HCT116 (cell line): ENCODE results near the gene SYNRG.

ENCODE experiments used
- EGR1 ChIP-seq: IDR thresholded peaks from 2 replicates; pipeline ENCODE4 v1.6.1; 2012; ENCODE audit warnings: low read depth
- SP1 ChIP-seq: IDR thresholded peaks from 2 replicates; pipeline ENCODE4 v1.6.1; 2012; ENCODE audit warnings: low read depth
- YY1 ChIP-seq: IDR thresholded peaks from 2 replicates; pipeline ENCODE4 v1.6.1; 2011; ENCODE audit warnings: low read length, low read depth, moderate library complexity, mild to moderate bottlenecking; ENCODE audit not compliant: insufficient replicate concordance; ENCODE audit errors: extremely low read depth
- TF ChIP-seq, protein P1 (sequence below), 3 experiments: fragments of 200-600 bp in 1 of 3; sonication (generic) in 1 of 3; IDR thresholded peaks in 2 of 3; conservative IDR thresholded peaks in 1 of 3; 2 replicates each; pipeline ENCODE4 v1.5.1; 2012 to 2017; ENCODE audit warnings: low read depth in 2 of 3, low read length in 2 of 3, antibody characterized with exemption in 1 of 3, borderline replicate concordance in 1 of 3, control low read depth in 1 of 3, mild to moderate bottlenecking in 1 of 3, mixed read lengths in 1 of 3, mixed run types in 1 of 3, moderate library complexity in 1 of 3; ENCODE audit not compliant: insufficient read depth in 1 of 3

DNA sequence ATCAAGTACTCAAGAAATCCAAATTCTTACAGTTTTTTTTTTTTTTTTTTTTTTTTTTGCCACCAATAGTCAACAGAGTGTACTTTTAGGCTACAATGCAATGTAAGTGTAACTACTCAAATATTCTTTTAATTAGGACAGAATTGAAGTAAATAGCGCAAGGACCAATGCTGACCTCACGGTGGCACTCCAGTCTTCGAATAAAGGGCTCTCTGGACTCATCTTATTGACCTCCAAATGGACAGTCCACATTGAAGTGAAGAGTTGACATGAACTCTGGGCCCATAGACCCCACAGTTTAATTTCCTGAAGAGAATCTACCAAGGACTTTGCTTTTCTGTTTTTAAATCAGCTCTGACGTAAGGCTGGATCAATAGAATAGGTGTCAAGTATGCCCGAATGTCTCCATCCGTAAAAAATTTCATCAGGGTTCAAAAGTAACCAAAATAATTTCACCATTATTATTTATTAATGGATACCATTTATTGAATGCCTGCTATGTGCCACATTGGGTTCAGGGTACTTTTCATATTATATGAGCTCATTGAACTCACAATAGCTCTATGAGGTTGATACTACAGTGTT, 41.3 kb upstream of the SYNRG start:
- TF ChIP-seq, protein P1, sequence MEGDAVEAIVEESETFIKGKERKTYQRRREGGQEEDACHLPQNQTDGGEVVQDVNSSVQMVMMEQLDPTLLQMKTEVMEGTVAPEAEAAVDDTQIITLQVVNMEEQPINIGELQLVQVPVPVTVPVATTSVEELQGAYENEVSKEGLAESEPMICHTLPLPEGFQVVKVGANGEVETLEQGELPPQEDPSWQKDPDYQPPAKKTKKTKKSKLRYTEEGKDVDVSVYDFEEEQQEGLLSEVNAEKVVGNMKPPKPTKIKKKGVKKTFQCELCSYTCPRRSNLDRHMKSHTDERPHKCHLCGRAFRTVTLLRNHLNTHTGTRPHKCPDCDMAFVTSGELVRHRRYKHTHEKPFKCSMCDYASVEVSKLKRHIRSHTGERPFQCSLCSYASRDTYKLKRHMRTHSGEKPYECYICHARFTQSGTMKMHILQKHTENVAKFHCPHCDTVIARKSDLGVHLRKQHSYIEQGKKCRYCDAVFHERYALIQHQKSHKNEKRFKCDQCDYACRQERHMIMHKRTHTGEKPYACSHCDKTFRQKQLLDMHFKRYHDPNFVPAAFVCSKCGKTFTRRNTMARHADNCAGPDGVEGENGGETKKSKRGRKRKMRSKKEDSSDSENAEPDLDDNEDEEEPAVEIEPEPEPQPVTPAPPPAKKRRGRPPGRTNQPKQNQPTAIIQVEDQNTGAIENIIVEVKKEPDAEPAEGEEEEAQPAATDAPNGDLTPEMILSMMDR (IDR thresholded peaks at IDR 0.05 in 2 of 3, conservative IDR thresholded peaks at IDR 0.05 in 1 of 3; ENCODE audit: borderline replicate concordance in 1 of 3, insufficient read depth in 1 of 3, low read depth in 2 of 3, low read length in 2 of 3) = peak; percentile 49 to 80 (median 76)
- TF ChIP-seq YY1 = no peak
- no peak for TF ChIP-seq EGR1
- TF ChIP-seq SP1 = no peak
